IPS DF 4.7 (cell line): Measurements from ENCODE around the gene MTHFR.

Experiments used
- DNase-seq: peaks from one replicate; pipeline ENCODE4 v3.0.0-alpha.2; 2013; ENCODE audit warnings: low spot score; ENCODE audit errors: extremely low read depth

Gene MTHFR

GRCh38 chr1:11761285-11761684 lies 44.5 kb downstream of the MTHFR start:
- no peak for DNase-seq

GRCh38 chr1:11759791-11760190 lies 46.0 kb downstream of the MTHFR start:
- no peak for DNase-seq

GRCh38 chr1:11757047-11757446 lies 48.7 kb downstream of the MTHFR start:
- no peak for DNase-seq

- no peak for DNase-seq
Observed at GRCh38 chr1:11753555-11754208, 52.1 kb downstream of the MTHFR start.

GRCh38 chr1:11752359-11753088 lies 53.2 kb downstream of the MTHFR start:
- no peak for DNase-seq

- no peak for DNase-seq
Observed at GRCh38 chr1:11751087-11751486, 54.7 kb downstream of the MTHFR start.

GRCh38 chr1:11749996-11750395 lies 55.8 kb downstream of the MTHFR start:
- no peak for DNase-seq

- DNase-seq: no peak
Observed at GRCh38 chr1:11749203-11749689, 56.5 kb downstream of the MTHFR start.

GRCh38 chr1:11748294-11749202 lies 57.2 kb downstream of the MTHFR start:
- DNase-seq: no peak

- DNase-seq: no peak
Observed at GRCh38 chr1:11746795-11747487, 58.8 kb downstream of the MTHFR start.

GRCh38 chr1:11746092-11746491 lies 59.7 kb downstream of the MTHFR start:
- no peak for DNase-seq

- DNase-seq: no peak
Observed at GRCh38 chr1:11744287-11744686, 61.5 kb downstream of the MTHFR start.

- DNase-seq: no peak
Observed at GRCh38 chr1:11741919-11742558, 63.7 kb downstream of the MTHFR start.

GRCh38 chr1:11741482-11741881 lies 64.3 kb downstream of the MTHFR start:
- DNase-seq: no peak

GRCh38 chr1:11740258-11741192 lies 65.2 kb downstream of the MTHFR start:
- no peak for DNase-seq

GRCh38 chr1:11738783-11739182 lies 67.0 kb downstream of the MTHFR start:
- DNase-seq: no peak

GRCh38 chr1:11738096-11738495 lies 67.7 kb downstream of the MTHFR start:
- no peak for DNase-seq

GRCh38 chr1:11736746-11737639 lies 68.8 kb downstream of the MTHFR start:
- DNase-seq: no peak
